Heart left ventricle (tissue), 13 donors: Measurements from ENCODE around the gene COL11A1.

Experiments used
- POLR2A ChIP-seq, 2 donors: fragments of 450-650 bp; IDR thresholded peaks; one replicate each; pipeline ENCODE4 v1.6.1; 2017; ENCODE audit warnings: antibody characterized with exemption in 2 of 2, mild to moderate bottlenecking in 2 of 2, moderate library complexity in 2 of 2
- TF ChIP-seq, protein P1 (sequence below), 12 donors: fragments of 200-600 bp; sonication (generic) in 4 of 12; IDR thresholded peaks; one replicate each; pipeline versions ENCODE4 v1.5.0 to v1.8.0; 2018 to 2022; ENCODE audit warnings: antibody characterized with exemption in 12 of 12, mild to moderate bottlenecking in 5 of 12
- donor health status: ischemic (EF 13 %, LVEDD 7.1; RV severe dilation, severe dysfunction).
- donor health status: DM: no; HTN: yes; CAD: no.
- donor health status: DM: no; HTN: no; CAD: no.
- donor health status: ischemic (EF 25% LVEDD 6.9; RV normal size, moderate dysfunction).
- donor health status: ischemic (EF 25% LVEDD 5.7; RV mildly dilated, moderate dysfunction).
- donor health status: ischemic (EF 35%, LVEDD 5.7; RV mildly dilated, moderate dysfunction).
- donor health status: nonischemic (EF 11% LVEDD 7.7; RV severe dilation, severe dysfunction).
- donor health status: DM: yes; HTN: yes; CAD: no.
- donor health status: PGD.
- donor health status: ischemic (EF 29% LVEDD 5.4; RV normal size, mild dysfunction).
- donor health status: nonischemic (EF 23%, LVEDD 6.1; RV moderate dilation, normal function).

DNA sequence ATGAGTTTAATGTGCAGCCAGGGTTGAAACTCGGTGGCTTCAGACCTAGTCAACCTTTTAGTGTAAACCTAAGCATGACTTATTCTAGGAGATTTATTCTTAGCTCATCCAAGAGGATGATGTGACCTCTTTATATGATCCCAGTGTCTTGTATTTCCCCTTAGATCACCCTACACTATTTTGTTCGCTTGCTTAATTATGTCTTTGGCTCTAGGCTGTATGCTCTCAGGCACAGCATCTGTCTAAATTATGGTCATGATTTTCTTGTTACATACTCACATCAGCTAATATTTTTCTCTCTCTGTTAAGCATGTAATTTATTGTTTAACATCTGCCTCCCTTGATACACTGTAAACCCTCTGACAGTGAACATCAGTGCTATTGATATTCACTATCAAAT lies 19.1 kb downstream of the COL11A1 start:
- TF ChIP-seq, protein P1, sequence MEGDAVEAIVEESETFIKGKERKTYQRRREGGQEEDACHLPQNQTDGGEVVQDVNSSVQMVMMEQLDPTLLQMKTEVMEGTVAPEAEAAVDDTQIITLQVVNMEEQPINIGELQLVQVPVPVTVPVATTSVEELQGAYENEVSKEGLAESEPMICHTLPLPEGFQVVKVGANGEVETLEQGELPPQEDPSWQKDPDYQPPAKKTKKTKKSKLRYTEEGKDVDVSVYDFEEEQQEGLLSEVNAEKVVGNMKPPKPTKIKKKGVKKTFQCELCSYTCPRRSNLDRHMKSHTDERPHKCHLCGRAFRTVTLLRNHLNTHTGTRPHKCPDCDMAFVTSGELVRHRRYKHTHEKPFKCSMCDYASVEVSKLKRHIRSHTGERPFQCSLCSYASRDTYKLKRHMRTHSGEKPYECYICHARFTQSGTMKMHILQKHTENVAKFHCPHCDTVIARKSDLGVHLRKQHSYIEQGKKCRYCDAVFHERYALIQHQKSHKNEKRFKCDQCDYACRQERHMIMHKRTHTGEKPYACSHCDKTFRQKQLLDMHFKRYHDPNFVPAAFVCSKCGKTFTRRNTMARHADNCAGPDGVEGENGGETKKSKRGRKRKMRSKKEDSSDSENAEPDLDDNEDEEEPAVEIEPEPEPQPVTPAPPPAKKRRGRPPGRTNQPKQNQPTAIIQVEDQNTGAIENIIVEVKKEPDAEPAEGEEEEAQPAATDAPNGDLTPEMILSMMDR (IDR thresholded peaks at IDR 0.05), result no peak
- no peak for TF ChIP-seq POLR2A (IDR thresholded peaks at IDR 0.05)
